HepG2 (cell line): ENCODE data around the gene STOML3. TPM values are rescaled to one million over a fixed set of nuclear protein-coding genes. Genes with fewer than 3 reads are reported as not detected.

ENCODE experiments used
- ESRRA ChIP-seq: sonication (generic); formaldehyde crosslinking; IDR thresholded peaks from 2 replicates; pipeline ENCODE4 v1.5.1; 2020; ENCODE audit warnings: mild to moderate bottlenecking, low read depth, missing genetic modification reagents
- GATAD2A ChIP-seq: IDR thresholded peaks from 2 replicates; pipeline ENCODE4 v1.6.1; 2016
- GPBP1L1 ChIP-seq: sonication (generic); formaldehyde crosslinking; IDR thresholded peaks from 2 replicates; pipeline ENCODE4 v1.5.0; 2020; ENCODE audit warnings: mild to moderate bottlenecking, missing genetic modification reagents
- IKZF4 ChIP-seq: sonication (generic); formaldehyde crosslinking; IDR thresholded peaks from 2 replicates; pipeline ENCODE4 v1.5.1; 2020; ENCODE audit warnings: borderline replicate concordance, mild to moderate bottlenecking, low read depth, missing genetic modification reagents; ENCODE audit errors: not compliant biosample characterization
- KLF16 ChIP-seq, 2 experiments: sonication (generic) in 1 of 2; formaldehyde crosslinking in 1 of 2; IDR thresholded peaks; 2 replicates each; pipeline versions ENCODE4 v1.6.1 to v1.8.0; 2016 to 2023; ENCODE audit warnings: missing genetic modification reagents in 2 of 2, missing compliant biosample characterization in 1 of 2
- MXD4 ChIP-seq: IDR thresholded peaks from 2 replicates; pipeline ENCODE4 v1.6.1; 2016; ENCODE audit warnings: mild to moderate bottlenecking, missing biosample characterization, missing genetic modification reagents
- PRDM15 ChIP-seq: sonication (generic); formaldehyde crosslinking; IDR thresholded peaks from 2 replicates; pipeline ENCODE4 v1.4.0; 2020; ENCODE audit warnings: missing genetic modification reagents
- RFX3 ChIP-seq: IDR thresholded peaks from 2 replicates; pipeline ENCODE4 v1.6.1; 2016; ENCODE audit warnings: missing biosample characterization, missing genetic modification reagents
- ZNF709 ChIP-seq: sonication (generic); formaldehyde crosslinking; IDR thresholded peaks from 2 replicates; pipeline ENCODE4 v1.5.0; 2020; ENCODE audit warnings: mild to moderate bottlenecking, missing genetic modification reagents
- ZNF761 ChIP-seq: sonication (generic); formaldehyde crosslinking; conservative IDR thresholded peaks from 2 replicates; pipeline ENCODE4 v1.4.0; 2020; ENCODE audit warnings: mild to moderate bottlenecking, missing genetic modification reagents
- polyA plus RNA-seq, 8 experiments: library from polyadenylated mRNA; depleted of rRNA in 3 of 8; stranded (reverse) in 7 of 8; unstranded in 1 of 8; fragments of >200 nt; fragmentation: Illumina TruSeq in 4 of 8; extraction: Trizol in 4 of 8; gene quantifications; 2 replicates each; pipeline versions ENCODE4 v1.2.1 to v1.2.3, GENCODE V29; 2011 to 2016; ENCODE audit warnings: low read depth in 4 of 8, missing spikeins in 1 of 8, mixed read lengths in 1 of 8; ENCODE audit not compliant: insufficient read depth in 1 of 8
- total RNA-seq, 5 experiments: library from RNA; depleted of rRNA; stranded (reverse); fragments of >200 nt; fragmentation: Illumina TruSeq; extraction: Trizol; gene quantifications; 2 replicates each; pipeline ENCODE4 v1.2.3, GENCODE V29; 2016; ENCODE audit warnings: low read depth in 1 of 5
- TF ChIP-seq, protein P1 (sequence below): sonication (generic); formaldehyde crosslinking; IDR thresholded peaks from 2 replicates; pipeline ENCODE4 v1.4.0; 2020; ENCODE audit warnings: missing genetic modification reagents
- TF ChIP-seq, protein P2 (sequence below): sonication (generic); formaldehyde crosslinking; IDR thresholded peaks from 2 replicates; pipeline ENCODE4 v1.4.0; 2020; ENCODE audit warnings: missing genetic modification reagents; ENCODE audit errors: not compliant biosample characterization
- TF ChIP-seq, protein P3 (sequence below): IDR thresholded peaks from 2 replicates; pipeline ENCODE4 v1.6.1; 2016; ENCODE audit warnings: mild to moderate bottlenecking, missing biosample characterization, missing genetic modification reagents
- TF ChIP-seq, protein P4 (sequence below): sonication (generic); formaldehyde crosslinking; IDR thresholded peaks from 2 replicates; pipeline ENCODE4 v1.5.0; 2020; ENCODE audit warnings: missing genetic modification reagents
- TF ChIP-seq, protein P5 (sequence below): sonication (generic); formaldehyde crosslinking; IDR thresholded peaks from 2 replicates; pipeline ENCODE4 v1.4.0; 2020; ENCODE audit warnings: missing genetic modification reagents, mild to moderate bottlenecking, borderline replicate concordance
- TF ChIP-seq, protein P6 (sequence below): IDR thresholded peaks from 2 replicates; pipeline ENCODE4 v1.6.1; 2016; ENCODE audit warnings: low read depth, control low read depth

The STOML3 gene
- total and polyA plus RNA-seq, 2 of the 13 experiments (the other 11 are each of a cell fraction or from before 2014, with no cell fraction given) = not detected

DNA sequence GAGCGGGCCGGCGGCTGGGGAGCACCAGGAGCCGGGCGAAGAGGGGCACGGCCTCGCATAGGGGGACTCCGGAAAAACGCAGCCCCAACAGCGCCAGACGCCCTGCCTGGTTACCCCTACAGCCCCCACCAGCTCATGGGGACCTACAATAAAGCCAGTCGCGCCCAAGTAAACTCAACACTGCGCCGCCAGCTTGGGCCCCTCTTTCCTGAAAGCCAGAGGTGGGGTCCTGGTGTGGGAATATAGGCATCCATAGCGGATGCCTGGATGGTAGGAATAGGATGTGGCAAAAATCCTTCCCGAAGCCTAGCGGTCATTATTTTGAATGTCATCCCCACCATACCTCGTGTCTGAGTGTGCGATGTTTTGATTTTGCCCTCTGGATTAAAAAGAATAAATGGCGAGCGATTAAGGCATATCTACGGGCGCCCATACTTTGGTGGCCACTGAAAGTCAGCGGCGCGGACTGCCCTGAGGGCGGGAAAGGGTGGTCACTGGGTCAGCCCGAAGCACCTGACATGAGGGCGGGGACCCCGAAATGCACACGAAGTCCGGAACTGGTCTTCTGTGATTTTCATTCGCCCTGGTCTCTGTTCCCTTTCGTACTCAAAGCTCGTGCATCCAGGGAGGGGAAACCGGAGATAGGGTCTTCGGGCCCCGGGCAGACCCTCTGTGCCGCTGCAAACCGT, 47.4 kb upstream of the STOML3 start, which contains the start of the genes NHLRC3 and PROSER1 (continued):
- TF ChIP-seq, protein P1, sequence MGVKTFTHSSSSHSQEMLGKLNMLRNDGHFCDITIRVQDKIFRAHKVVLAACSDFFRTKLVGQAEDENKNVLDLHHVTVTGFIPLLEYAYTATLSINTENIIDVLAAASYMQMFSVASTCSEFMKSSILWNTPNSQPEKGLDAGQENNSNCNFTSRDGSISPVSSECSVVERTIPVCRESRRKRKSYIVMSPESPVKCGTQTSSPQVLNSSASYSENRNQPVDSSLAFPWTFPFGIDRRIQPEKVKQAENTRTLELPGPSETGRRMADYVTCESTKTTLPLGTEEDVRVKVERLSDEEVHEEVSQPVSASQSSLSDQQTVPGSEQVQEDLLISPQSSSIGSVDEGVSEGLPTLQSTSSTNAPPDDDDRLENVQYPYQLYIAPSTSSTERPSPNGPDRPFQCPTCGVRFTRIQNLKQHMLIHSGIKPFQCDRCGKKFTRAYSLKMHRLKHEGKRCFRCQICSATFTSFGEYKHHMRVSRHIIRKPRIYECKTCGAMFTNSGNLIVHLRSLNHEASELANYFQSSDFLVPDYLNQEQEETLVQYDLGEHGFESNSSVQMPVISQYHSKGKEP (CRISPR knock-in tag) = no peak
- TF ChIP-seq, protein P2, sequence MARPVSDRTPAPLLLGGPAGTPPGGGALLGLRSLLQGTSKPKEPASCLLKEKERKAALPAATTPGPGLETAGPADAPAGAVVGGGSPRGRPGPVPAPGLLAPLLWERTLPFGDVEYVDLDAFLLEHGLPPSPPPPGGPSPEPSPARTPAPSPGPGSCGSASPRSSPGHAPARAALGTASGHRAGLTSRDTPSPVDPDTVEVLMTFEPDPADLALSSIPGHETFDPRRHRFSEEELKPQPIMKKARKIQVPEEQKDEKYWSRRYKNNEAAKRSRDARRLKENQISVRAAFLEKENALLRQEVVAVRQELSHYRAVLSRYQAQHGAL (CRISPR knock-in tag) = no peak
- TF ChIP-seq ZNF709 (CRISPR knock-in tag) (0 out of 2 replicates have a peak, but pooled peaks have one; percentile 45), IKZF4 (CRISPR knock-in tag) (peak; percentile 29), ESRRA (CRISPR knock-in tag) (no peak), KLF16 (CRISPR knock-in tag; IDR thresholded peaks at IDR 0.05) (peak in 1 of 2 experiments; percentile 22; a peak in 1 of 4 replicates), PRDM15 (CRISPR knock-in tag) (0 out of 2 replicates have a peak, but pooled peaks have one; percentile 33), ZNF761 (0 out of 2 replicates have a peak, but pooled peaks have one; percentile 29), GATAD2A (peak; percentile 54), GPBP1L1 (CRISPR knock-in tag) (no peak), RFX3 (CRISPR knock-in tag) (no peak), MXD4 (CRISPR knock-in tag) (peak; percentile 23; the same call in 1 of the 2 replicates)
- TF ChIP-seq, protein P3, sequence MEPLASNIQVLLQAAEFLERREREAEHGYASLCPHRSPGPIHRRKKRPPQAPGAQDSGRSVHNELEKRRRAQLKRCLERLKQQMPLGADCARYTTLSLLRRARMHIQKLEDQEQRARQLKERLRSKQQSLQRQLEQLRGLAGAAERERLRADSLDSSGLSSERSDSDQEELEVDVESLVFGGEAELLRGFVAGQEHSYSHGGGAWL (CRISPR knock-in tag) = no peak; the same call in 1 of the 2 replicates
- TF ChIP-seq, protein P4, sequence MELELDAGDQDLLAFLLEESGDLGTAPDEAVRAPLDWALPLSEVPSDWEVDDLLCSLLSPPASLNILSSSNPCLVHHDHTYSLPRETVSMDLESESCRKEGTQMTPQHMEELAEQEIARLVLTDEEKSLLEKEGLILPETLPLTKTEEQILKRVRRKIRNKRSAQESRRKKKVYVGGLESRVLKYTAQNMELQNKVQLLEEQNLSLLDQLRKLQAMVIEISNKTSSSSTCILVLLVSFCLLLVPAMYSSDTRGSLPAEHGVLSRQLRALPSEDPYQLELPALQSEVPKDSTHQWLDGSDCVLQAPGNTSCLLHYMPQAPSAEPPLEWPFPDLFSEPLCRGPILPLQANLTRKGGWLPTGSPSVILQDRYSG (CRISPR knock-in tag) = peak; percentile 48; the same call in 1 of the 2 replicates
- TF ChIP-seq, protein P5, sequence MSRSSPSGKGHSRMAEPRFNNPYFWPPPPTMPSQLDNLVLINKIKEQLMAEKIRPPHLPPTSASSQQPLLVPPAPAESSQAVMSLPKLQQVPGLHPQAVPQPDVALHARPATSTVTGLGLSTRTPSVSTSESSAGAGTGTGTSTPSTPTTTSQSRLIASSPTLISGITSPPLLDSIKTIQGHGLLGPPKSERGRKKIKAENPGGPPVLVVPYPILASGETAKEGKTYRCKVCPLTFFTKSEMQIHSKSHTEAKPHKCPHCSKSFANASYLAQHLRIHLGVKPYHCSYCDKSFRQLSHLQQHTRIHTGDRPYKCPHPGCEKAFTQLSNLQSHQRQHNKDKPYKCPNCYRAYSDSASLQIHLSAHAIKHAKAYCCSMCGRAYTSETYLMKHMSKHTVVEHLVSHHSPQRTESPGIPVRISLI = no peak
- TF ChIP-seq, protein P6, sequence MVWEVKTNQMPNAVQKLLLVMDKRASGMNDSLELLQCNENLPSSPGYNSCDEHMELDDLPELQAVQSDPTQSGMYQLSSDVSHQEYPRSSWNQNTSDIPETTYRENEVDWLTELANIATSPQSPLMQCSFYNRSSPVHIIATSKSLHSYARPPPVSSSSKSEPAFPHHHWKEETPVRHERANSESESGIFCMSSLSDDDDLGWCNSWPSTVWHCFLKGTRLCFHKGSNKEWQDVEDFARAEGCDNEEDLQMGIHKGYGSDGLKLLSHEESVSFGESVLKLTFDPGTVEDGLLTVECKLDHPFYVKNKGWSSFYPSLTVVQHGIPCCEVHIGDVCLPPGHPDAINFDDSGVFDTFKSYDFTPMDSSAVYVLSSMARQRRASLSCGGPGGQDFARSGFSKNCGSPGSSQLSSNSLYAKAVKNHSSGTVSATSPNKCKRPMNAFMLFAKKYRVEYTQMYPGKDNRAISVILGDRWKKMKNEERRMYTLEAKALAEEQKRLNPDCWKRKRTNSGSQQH (CRISPR knock-in tag) = peak; percentile 68
